PC-9 (cell line): ENCODE measurements around the gene UNC13C.

Experiments
- CTCF ChIP-seq: fragments of 200-600 bp; sonication (generic); conservative IDR thresholded peaks from 2 replicates; pipeline ENCODE4 v1.6.1; 2017; ENCODE audit warnings: mixed run types, antibody characterized with exemption, mild to moderate bottlenecking, moderate library complexity
- EZH2 ChIP-seq: fragments of 200-600 bp; sonication (generic); IDR thresholded peaks from 2 replicates; pipeline ENCODE4 v1.8.0; 2017; ENCODE audit warnings: antibody characterized with exemption, low read depth

- TF ChIP-seq CTCF (no peak), EZH2 (no peak)
Observed at GRCh38 chr15:54197995-54198394, 219.8 kb downstream of the UNC13C start.
